GM18502 (cell line): ENCODE measurements around the gene STXBP2.

Experiments
- ATAC-seq: cut with Tn5 transposase; IDR thresholded peaks from one replicate; pipeline ENCODE4 v1.9.1; 2021; ENCODE audit warnings: mild to moderate bottlenecking; ENCODE audit not compliant: unreplicated experiment, poor library complexity

The STXBP2 gene

DNA sequence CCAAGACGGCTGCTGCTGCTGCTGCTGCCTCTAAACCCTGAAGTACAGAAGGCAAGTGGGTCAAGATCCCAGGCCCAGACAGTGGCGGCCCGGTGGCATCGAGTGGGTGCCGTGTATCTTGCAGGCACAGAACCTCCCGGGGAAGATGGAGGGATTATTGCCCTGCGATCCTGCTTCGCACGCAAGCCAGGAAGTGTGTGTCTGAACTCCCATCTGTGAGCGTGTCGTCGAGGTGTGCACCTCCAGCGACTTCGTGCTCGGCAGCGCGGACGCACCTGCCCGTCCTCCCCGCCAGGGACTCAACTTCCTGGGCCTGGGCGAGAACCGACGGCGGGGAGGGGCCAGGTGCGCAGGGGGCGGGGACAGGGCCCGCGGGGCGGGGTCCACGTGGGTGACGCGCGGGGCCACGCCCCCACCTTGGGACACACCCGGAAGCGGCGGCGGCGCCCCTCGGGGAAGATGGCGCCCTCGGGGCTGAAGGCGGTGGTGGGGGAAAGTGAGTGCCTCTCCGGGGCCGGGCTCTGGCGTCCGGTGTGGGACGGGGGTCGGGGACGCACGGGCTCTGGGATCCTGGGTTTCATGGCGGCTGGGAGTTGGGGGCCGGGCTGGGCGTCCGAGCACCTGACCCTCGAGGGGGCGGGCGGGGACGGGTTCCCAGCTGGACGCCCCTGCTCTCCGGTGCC lies at the start of gene STXBP2:
Gene STXBP2 (plus strand): TSS at position 420 of the 683 bp plus-strand sequence. CDS start 40 bp downstream, at position 460.
- peak; percentile 73 for ATAC-seq

DNA sequence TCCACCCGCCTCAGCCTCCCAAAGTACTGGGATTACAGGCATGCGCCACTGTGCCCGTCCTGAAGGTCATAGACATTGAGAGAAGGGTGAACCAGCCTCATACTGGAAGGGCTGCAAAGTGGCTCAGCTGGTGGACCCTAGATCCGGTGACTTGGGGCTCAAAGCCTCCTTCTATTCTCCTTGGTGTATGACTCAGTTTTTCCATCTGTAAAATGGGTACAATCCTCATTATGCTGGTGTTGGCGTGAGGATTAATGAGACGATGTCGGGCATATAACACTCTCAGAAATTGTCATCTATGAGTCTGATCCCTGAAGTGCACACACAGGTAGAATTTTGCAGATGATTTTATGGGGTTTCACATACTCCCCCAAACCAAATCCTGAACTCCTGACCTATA lies 47.1 kb upstream of the STXBP2 start:
- ATAC-seq = no peak

DNA sequence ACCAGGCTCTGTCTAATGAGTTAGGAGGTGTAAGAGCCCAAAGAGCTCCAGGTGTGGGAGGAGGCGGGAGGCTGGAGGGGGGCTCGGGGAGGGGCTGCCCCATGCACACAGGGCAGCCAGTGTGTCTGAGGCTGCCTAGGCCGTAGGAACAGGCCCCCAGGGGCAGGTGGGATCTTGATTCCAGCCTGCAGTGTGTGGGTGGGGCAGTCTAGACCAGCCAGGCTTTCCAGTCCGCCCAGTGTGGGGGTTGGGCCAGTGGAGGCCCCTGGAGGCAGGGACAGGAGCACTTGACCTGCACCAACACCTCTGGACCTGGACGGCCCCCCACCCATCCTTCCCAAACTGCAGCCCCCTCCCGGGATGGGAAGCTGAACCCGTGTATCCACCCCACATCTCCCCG lies 46.7 kb upstream of the STXBP2 start:
- no peak for ATAC-seq

DNA sequence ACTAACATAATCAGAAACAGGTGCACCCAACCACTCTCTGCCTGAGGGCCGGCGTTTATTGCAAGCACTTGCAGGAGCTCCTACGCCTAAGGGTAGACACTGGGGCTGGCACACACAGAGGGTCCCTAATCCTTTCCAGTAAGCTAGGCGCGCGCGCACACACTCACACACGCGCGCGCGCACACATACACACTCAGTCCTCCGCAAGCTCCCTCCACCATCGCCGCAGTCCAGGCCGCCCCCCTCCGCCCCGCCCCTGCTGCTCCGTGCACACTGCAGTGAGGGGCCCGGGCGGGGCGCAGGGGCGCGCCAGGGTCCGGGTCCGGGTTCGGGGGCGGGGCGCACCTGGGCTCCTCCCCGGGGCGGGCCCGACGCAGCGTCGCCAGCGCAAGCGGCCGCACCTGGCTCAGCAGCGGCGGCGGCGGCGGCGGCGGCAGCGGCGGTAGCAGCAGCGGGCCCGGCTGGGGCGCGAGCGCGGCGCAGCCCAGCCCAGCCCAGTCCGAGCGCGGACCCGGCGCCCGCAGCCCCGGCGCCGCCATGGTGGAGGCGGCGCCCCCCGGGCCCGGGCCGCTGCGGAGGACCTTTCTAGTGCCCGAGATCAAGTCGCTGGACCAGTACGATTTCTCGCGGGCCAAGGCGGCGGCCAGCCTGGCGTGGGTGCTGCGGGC lies 41.3 kb upstream of the STXBP2 start, which contains the start of gene CAMSAP3:
Gene CAMSAP3 (plus strand): TSS at position 398 of the 668 bp plus-strand sequence. CDS start 140 bp downstream, at position 538.
- peak; percentile 48 for ATAC-seq

DNA sequence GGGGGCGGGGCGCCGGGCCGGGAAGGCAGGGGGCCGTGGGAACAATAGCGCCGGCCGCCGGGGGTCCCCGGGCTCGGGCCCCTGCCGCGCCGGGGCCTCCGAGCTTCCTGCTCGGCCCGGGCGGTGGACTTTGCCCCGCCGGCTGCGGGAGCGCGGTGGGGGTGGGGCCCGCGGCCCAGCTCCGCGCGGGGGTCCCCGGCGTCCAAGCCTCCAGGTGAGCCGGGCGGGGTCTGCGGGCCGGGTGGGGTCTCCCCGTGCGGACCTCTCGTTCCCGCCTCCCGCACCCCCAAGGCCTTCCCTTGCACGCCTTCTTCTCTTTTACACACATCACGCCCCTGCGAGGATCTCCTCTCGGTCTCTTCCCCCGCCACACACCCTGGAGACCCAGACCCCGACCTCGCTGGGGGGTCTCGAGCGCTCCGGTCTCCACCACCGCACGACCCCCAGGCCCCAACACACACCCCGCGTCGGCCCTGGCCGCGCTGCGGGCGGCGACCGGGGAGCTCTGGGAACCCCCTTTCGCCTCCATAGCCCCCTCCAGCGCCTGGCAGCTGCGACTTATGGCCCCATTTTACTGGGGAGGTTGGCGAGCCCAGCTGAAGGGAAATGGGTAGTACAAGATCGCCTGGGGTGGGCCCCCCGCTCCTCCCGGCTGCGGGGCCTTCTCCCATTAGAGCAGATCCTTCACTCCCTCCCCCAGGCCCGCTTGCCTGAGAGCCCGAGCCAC lies 40.5 kb upstream of the STXBP2 start:
- no peak for ATAC-seq

DNA sequence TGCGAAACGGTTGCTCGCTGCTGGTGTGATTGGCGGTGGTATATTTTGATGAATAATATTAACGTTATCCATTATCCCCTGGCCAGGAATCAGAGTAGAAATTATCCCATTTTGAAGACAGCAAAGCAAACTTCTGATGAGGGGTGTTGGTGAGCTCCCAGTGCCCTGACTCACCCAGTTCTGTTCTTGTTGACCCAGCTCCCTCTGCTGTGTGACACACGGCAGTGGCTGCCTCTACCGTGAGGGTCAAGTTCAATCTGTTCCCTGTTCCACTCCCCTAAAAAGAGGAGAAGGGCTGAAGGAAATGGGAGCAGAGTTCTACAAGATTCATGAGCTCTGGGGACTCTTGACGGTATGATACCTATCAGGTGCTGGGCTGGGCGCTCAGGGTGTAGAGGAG lies 39.2 kb upstream of the STXBP2 start:
- no peak for ATAC-seq

DNA sequence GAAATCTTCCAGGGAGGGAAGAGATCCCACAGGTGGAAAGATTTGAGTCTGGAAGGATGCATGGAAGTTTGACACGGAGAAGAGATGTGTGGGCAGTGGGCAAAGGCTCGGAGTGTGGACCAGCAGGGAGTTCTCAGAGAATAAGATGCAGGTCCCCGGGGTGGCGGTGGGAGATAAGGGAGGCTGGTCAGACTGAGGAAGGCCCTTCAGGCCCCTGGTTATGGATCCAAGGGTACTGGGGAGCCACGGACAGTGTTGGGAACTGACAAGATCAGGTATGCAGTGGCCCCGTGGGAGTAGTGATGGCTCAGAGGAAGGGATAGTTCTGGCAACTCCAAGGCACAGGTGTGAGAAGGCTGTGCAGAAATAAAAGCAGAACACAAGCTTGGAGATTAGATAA lies 38.7 kb upstream of the STXBP2 start:
- no peak for ATAC-seq

DNA sequence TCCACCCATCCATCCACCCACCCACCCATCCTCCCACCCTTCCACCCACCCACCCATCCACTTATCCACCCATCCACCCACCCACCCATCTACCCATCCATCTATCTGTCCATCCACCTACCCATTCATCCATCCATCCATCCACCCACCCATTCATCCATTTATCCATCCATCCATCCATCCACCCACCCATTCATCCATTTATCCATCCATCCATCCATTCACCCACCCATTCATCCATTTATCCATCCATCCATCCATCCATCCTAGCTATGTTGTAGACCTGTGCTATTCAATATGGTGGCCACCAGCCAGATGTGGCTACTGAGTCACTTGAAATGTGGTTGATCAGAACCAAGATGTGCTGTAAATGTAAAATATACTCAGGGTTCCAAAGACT lies 36.2 kb upstream of the STXBP2 start:
- no peak for ATAC-seq

DNA sequence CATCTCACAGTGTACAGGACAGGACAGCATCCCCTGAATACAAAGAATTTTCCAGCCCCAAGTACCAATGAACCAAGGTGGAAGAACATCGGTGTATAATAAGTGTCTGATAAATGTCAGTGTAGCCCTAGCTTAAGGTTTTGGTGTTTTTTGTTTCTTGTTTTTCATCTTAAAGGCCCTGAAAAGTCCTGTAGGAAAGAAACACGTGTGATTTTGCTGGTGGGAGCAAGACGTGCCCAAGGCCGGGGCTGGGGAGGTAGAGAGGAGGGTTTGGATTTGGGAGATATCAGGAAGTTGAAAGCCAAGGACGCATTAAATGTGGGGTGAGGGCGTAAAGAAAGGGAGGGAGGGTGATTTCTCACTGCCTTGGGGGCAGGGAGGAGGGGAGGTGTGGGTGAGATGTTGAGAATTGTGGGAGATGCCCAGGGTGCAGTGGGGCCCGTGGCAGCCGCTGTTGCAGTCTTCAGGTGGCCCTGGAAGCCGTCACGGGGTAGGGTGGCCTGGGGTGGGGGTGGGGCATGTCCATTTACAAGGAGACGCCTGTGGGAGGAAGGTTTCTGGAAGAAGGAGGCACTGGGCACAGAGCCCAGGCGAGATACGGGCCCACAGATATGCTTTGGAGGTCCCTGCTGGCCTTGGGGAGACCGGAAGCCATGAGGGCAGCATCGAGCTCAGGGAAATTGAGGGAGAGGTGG lies 34.5 kb upstream of the STXBP2 start:
- ATAC-seq = no peak

DNA sequence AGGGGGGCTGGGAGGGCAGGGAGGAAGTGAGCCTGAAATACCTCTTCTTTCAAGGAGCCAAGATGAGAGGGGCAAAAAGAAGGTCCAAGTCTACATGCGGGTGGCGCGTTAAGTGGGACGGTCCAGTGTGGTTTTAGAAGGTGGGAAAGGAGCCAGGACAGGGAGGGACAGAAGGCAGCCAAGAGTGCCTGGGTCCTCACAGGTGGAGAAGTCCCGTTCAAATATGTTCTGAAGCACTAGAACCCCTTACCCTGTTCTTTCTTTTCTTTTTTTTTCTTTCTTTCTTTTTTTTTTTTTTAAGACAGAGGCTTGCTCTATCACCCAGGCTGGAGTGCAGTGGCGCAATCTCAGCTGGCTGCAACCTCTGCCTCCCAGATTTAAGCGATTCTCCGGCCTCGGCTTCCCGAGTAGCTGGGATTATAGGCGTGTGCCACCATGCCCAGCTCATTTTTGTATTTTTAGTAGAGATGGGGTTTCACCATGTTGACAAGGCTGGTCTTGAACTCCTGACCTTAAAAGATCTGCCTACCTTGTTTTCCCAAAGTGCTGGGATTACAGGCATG lies 33.9 kb upstream of the STXBP2 start:
- ATAC-seq = no peak

DNA sequence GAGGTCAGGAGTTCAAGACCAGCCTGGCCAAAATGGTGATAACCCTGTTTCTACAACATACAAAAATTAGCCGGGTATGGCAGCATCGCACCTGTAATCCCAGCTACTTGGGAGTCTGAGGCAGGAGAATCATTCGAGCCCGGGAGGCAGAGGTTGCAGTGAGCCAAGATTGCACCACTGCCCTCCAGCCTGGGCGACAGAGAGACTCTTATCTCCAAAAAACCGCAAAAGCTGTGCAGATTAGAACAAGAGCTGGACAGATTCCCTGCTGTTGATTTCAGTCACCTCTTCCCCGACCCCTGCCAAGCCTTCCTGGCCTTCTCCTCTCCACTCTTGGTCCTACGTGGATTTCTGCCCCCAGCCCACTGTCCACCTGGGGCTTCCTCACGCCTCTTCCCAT lies 33.0 kb upstream of the STXBP2 start:
- no peak for ATAC-seq

DNA sequence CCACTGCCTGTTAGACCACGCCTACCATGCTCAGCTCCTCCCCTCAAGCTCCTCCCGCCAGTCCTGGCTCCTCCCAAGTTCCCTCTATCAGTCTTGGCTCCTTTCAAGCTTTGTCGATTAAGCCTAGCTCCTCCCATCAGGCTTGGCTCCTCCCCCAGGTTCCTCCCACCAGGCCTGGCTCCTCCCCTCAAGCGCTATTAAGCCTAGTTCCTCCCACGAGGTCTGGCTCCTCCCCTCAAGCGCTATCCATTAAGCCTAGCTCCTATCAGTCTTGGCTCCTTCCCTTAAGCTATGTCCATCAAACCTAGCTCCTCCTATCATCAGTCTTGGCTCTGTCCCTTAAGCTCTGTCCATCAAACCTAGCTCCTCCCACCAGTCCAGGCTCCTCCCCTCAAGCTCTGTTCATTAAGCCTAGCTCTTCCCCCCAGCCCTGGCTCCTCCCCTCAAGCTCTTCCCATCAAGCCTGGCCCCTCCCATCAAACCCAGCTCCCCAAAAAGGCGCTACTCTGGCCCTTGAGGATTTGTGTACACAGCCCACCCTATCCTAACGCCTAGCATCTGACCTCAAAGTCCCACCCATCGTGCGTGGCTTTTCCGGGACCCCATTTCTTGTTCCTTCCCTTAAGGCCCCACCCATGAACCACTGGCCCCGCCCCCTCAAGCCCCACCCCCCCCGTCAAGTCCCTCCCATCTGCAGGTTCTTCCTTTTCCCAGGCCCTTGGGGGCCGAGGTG lies 31.3 kb upstream of the STXBP2 start:
- ATAC-seq = no peak

DNA sequence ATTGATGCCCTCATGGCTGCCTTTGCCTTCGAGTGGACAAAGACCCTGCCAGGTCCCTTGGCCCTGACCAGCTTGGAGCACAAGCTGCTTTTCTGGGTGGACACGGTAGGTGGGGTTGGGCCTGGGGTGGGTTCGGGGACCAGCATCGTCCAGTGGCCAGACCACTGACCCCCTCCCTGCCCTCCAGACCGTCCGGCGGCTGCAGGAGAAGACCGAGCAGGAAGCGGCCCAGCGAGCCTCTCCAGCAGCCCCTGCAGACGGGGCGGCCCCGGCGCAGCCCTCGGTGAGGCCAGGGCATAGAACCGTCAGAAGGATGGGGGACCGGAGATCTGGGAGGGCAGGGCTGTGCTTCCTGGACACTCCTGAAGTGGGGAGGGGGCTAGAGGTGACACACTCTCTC lies 30.6 kb upstream of the STXBP2 start:
- ATAC-seq = no peak

DNA sequence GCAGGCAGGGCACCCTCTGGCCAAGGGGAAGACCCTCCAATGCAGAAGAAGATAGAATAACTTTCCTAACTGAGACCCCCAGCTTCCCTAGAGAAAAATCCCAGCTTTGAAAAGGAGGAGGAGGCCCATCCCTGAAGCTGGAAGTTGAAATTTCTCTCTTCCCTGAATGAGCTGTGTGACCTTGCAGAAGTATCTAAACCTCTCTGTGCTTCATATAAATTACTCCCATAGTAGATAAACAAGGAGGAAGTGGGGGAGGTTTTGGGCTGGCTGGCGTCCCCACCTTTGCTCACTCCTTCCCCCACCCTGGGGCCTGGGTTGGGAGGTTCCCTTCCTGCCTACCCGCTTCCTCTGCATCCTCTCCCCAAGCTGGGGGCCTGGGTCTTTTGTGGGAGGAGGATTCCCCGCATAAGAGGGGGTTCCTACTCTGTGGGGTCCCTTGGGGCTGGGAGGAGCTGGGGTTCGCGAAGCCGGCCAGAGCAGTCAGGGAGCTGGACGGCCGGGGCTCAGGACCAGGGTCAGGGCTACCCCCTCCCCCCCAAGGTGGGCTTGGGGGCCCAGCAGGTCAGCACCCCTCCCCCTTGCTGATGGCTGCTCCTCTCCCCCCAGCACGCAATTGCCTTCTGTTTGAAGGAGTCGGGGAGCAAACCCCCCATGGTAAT lies 29.6 kb upstream of the STXBP2 start:
- ATAC-seq = no peak

DNA sequence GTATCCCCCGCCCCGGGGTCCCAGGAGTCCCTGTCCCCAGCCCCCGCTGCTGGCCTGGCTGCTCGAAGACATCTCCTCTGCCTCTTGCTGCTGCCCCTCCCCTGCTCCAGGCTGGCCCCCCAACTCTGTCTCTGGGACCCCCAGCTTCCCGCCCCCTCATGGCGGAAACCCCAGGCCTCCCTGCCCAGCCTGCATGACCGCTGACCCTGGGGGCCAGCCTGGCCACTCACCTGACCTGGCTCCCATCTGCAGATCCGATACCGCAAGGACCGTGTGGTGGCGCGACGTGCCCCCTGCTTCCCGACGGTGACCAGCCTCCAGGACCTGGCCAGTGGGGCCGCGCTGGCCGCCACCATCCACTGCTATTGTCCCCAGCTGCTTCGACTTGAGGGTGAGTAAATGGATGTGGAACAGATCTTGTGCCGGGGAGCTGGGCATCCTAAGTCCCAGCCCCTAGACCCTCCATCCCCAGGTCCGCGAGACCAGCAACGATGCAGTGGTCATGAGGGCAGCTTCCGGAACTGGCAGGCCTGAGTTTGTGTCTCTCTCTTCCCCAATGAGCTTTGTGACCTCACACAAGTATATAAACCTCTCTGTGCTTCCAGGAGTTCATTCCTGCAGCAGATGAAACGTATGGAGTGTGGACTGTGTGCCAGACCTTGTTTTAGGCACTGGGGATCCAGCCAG lies 28.9 kb upstream of the STXBP2 start:
- no peak for ATAC-seq

DNA sequence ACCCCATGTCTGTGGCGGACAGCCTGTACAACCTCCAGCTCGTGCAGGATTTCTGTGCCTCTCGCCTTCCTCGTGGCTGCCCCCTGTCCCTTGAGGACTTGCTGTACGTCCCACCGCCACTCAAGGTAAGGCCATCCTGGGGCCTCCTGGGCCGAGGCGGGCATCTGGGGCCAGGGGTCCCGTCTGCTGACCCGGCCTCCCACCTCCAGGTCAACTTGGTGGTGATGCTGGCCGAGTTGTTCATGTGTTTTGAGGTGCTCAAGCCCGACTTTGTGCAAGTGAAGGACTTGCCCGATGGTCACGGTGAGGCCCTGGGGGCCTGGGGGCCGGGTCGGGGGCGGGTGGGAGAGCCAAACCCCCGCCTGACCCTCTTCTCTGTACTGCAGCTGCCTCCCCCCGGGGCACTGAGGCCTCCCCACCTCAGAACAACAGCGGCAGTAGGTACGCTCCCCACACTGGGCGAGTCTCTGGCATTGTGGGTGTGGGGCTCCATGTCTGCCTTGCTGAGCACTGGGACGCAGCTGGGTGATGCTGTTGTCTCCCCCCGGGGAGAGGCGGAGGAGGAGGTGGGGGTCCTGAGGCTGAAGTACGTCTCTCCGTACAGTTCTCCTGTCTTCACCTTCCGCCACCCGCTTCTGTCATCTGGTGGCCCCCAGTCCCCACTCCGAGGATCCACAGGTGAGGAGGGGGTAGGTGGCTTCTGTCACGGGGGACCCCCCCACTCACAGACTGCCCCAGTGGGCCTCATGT lies 26.2 kb upstream of the STXBP2 start:
- no peak for ATAC-seq

DNA sequence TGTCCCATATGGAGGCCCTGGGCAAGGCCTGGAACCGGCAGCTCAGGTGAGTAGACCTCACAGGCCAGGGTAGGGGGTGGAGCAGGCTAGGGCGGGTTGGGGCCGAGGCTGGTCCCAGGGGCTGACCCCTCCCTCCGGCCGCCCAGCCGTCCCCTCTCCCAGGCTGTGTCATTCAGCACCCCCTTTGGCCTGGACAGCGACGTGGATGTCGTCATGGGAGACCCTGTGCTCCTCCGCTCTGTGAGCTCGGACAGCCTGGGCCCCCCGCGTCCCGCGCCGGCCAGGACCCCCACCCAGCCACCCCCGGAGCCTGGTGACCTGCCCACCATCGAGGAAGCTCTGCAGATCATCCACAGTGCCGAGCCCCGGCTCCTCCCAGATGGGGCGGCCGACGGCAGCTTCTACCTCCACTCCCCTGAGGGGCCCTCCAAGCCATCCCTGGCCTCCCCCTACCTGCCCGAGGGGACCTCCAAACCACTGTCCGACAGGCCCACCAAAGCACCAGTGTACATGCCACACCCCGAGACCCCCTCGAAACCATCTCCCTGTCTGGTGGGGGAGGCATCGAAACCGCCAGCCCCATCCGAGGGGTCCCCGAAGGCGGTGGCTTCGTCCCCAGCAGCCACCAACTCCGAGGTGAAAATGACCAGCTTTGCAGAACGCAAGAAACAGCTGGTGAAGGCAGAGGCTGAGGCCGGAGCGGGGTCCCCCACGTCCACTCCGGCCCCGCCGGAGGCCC lies 25.2 kb upstream of the STXBP2 start:
- ATAC-seq = no peak
